SHP77 treated with DMSO at 0.1 percent for 48 hours (cell line): ENCODE measurements around the gene DOCK6.
A peak's percentile ranks its signal among the peaks of the same experiment; 100 is the strongest.

Source experiments
- DNase-seq: peaks from one replicate; lab custom pipeline; 2025; lab: John Stamatoyannopoulos, UW

Gene DOCK6

DNA sequence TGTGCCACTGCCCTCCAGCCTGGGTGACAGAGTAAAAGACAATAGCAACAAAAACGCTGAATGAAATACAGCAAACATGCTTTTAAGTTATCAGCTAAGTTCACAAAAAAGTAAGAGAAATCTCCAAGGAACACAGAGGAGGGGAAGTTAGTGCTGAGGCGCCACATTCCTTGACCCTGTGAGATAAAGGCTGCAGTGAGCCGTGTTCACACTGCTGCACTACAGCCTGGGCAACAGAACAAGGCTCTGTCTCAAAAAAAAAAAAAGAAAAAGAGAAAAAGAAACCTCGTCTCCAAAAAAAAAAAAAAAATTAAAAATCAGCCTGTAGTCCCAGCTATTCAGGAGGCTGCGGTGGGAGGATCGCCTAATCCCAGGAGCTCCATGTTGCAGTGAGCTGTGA lies 16.3 kb upstream of the DOCK6 start:
- DNase-seq: no peak

DNA sequence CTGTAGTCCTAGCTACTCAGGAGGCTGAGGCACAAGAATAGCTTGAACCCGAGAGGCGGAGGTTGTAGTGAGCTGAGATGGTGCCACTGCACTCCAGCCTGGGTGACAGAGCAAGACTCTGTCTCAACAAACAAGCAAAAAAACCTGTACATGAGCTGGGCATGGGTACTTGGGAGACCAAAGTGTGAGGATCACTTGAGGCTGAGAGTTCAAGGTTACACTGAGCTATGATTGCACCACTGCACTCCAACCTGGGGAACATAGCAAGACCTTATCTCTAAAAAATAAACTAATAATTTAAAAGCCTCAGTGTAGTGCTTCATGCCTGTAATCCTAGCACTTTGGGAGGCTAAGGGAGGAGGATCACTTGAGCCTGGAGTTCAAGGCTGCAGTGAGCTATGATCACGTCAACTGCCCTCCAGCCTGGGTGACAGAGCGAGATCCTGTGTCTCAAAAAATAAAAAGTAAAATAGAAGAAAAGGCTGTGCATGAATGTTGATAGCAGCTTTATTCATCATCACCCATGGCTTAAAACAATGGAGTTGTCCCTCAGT lies 12.3 kb upstream of the DOCK6 start:
- DNase-seq: no peak

DNA sequence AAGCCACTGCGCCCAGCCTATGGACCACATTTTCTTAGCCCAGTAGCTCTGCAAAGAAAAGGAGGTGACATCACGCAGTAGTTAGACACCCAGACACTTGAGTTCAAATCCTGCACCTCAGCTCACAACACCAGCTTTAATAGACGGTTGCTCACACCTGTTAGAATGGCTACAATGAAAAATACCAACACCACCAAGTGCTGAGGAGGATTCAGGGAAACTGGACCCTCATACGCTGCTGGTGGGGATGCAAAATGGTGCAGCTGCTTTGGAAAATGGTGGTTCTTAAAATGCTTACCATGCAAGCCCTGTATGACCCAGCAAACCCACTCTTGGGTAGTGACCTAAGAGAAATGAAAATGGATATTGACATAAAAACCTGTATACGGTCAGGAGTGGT lies 11.7 kb upstream of the DOCK6 start:
- no peak for DNase-seq

DNA sequence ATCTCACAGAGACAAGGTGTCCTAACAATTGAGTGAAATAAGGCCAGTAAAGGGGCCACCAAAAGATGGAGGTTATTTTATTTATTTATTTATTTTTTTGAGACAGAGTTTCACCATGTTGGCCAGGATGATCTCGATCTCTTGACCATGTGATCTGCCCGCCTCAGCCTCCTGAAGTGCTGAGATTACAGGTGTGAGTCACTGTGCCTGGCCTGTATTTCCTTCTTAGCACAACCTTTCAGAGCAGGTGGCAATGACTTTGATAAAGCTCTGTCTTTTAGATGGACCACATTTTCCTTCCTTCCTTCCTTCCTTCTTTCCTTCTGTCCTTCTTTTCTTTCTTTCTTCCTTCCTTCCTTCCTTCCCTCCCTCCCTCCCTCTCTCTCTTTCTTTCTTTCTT lies 11.0 kb upstream of the DOCK6 start:
- DNase-seq: no peak

DNA sequence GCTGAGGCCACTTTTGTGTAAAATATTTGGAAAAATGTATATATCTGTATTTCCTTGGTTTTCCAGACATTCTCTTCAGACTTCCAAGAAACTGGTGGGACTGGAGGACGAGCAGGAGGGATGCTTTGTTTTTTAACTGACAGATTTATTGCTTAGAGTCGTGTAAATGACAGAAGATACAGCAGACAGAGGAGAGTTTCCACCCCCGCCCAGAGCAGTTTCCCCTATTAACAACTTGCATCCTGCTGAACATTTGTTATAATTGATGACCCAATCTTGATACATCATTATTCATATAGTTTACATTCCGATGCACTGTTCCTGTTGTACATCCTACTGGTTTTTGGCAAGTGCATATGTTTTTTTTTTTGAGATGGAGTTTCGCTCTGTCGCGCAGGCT lies 7.1 kb upstream of the DOCK6 start:
- no peak for DNase-seq

DNA sequence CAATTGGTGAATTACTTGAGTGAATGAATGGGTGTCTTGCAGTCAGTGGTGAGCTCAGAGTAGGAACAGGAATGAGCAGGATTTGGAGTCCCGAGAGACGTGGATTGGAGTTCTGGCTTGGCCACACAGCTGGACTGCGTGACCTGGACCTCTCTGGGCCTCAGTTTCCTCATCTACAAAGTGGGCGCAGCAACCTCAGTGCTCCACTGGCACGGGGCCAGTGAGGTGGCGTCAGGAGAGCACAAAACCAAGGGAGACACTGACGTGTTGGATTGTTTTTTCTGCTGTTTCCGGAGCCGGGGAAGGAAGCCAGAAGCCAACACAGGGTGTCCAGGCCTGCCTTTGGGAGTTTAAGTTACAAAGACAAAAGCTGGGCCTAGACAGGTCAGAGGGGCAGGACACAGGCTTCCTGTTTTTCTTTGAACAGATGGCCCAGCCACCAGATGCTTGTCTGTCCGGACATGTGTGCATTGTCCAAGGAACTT lies 6.5 kb upstream of the DOCK6 start:
- peak; percentile 45 for DNase-seq

DNA sequence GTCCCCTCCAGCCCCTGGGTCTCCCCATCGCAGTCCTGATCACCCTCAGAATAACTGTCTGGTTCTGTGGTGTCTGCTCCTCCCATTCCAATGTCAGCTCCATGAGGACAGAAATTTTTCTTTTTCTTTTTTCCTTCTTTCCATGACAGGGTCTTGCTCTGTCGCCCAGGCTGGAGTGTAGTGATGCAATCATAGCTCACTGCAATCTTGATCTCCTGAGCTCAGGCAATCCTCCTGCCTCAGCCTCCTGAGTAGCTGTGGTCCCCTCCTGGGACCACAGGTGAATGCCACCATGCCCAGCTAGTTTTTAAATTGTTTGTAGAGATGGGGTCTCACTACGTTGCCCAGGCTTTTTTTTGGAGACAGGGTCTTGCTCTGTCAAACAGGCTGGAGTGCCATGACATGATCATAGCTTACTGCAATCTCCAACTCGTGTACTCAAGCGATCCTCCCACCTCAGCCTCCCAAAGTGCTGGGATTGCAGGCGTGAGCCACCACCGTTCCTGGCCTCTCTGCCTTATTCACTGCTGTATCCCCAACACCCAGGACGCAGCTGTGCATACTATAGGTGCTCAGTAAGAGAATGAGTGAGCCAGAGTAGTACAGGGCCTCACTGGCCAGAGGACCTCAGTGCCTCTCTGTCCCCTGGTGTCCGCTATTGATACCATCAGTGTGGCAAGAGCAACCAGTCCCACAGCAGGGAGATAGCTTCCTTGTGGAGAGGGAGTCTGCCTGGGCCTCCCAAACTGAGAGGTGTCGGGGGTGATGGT lies 5.2 kb upstream of the DOCK6 start:
- DNase-seq: no peak

DNA sequence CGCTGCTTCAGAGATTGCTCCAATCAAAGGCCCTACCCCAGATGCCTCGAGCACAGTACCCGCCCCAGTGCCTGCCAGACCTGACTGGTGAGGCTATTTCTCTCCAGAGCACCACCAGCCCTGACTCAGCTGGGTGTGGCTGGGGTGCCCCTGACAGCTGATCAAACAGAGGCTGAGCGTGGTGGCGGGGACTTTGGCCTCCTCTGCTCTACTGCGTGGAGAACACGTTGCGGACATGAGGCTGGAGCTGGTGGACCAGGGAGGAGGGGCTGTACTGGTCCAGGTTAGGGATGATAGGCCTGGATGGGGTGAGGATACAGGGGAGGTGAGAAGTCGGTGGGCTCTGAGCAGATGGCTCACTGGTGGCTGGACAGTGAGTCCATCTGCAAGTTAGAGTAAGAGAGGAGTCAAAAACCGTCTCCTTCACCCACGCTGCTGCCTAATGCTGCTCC lies 3.5 kb upstream of the DOCK6 start:
- DNase-seq: peak; percentile 70

DNA sequence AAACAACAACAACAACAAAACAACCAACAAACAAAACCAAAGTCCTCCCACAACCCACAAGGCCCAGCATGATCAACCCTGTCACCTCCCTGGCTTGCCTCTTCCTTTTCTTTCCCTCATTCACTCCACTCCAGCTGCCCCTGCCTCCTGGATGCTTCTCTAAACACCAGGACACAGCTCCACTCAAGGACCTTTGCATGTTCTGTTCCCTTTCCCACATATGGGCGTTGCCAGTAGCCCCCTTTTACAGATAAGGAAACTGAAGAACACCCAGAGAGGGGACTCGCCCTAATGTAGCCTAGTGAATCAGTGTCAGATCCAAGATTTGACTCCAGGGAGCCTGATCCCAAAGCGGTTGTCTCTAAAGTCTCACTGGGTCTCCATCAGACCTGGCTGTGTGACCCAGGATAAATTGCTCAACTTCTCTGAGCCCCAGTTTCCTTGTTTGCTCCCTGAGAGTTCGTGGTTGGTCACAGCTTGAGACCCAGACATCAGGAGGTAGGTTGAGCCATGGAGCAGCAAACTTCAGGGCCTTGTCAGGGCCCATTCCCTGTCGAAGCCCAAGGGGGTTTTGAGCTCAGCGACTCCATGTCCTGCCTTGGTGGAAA lies 3.0 kb upstream of the DOCK6 start:
- no peak for DNase-seq

DNA sequence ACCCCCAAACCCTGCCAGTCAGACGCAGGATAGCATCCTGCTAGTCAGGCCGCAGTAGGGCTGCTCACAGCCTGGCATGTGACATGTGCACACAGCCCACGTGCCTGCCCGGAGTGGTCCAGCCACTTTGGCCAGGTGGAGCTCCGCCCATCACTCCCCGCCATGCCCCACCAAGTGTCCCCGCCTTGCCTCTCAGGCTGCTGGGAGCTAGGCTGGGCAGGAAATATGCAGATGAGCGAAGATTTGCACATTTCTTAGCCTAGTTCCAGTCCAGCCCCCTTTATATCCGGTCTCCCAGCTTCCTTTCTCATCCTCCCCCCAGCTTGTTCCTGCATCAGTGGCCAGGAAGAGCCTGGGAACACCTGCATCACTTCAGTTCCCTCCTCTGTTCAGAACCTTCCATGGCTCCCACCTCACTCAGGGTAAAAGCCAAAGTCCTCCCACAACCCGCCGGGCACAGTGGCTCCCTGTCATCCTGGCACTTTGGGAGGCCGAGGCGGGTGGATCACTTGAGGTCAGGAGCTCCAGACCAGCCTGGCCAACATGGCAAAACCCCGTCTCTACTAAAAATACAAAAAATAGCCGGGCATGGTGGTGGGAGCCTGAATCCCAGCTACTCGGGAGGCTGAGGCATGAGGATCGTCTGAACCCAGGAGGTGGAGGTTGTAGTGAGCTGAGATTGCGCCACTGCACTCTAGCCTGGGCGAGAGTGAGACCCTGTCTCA lies 2.3 kb upstream of the DOCK6 start:
- DNase-seq: no peak

DNA sequence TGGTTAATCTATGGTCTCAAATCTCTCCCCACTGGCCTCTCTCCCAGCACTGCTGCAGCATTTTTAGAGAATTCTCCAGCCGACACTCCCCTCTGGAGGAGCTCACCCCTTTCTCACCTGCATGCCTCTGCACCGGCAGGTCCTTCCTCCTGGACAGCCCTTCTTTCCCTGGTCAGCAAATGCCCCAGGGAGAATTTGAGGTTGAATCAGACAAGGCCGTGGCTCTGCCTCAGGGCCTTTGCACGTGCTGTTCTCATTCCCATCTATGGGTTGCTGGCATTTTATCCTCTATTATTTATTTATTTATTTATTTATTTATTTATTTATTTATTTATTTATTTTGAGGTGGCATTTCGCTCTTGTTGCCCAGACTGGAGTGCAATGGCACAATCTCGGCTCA lies 1.4 kb upstream of the DOCK6 start:
- no peak for DNase-seq

DNA sequence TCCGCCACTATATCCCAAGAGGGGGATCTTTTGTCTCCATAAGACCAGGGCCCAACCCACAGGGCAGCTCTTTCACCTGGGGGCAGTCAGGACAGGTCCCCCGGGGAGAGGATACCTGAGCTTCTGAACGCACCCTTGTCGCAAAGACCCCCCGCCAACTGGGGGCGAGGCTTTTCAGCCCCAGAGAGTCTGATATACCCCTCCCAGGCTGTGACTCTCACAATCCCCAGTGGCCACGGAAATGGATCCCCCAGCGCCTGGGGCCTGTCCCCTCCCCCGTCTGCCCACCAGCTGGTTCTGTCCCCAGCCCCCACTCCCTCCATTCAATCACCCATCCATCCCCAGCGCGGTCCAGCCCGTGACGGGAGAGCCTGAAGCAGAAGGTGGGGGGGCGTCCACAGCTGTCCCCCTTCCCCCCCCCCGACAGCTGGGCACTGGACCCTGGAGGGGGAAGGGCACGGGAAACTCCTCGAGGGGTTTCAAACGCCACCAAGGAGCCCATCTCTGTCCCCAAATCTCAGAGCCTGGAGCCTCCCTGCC lies 823 bp downstream of the DOCK6 start:
- no peak for DNase-seq

DNA sequence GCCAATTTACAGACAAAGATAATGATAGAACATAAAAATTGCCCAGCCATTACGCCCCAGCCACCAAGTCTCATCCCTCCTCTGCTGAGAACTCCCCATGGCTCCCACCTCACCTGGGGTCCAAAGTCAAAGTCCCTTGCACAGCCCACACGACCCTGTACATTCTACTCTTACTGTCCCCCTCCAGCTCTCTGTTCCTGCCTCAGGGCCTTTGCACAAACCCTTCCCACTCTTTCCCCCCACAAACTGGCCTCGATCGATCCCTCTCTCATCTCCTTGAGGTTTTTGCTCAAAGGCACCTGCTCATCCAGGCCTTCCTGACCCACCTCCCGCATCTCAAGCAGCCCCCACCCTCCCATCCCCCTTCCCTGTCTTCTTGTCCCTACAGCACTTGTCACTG lies 1.3 kb downstream of the DOCK6 start:
- no peak for DNase-seq

DNA sequence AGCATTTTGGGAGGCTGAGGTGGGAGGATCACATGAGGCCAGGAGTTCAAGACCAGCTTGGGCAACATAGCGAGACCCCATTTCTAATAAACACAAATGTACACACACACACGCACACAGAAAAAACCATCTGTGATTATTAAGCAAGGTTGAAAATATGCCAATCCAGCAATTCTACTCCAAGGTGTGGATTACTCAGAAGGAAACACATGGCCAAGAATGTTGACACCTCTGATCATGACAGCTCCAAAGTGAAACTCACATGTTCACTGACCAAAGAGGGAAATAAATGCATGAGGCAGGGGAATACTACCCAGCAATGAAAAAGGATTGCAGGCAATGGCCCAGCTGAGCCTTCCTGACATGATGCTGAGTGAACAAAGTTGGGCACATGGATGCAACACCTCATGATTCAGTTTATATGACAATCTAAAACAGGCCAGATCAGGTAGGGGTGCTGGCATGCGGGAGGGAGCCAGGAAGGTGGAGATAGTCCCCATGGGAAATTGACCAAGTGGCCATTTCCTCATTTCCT lies 4.4 kb downstream of the DOCK6 start:
- DNase-seq: no peak

DNA sequence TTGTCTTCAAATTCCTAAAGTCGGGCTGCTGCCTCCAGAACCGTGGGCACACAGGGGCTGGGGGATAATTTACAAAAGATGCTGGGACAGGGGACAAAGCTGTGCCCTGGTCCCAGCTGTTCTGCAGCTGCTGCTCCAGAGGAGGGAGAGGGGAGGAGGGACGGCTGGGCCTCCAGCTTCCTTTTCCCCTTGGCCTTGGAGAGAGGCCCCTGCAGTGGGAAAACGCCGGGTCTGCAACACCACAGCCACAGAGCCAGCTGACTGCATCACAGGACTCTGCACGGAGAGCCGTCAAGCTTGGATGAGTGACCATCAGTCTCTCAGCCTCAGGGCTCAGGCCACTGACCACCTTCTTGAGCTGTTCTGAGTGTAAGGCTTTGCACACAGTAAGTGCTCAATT lies 6.1 kb downstream of the DOCK6 start:
- DNase-seq: no peak

DNA sequence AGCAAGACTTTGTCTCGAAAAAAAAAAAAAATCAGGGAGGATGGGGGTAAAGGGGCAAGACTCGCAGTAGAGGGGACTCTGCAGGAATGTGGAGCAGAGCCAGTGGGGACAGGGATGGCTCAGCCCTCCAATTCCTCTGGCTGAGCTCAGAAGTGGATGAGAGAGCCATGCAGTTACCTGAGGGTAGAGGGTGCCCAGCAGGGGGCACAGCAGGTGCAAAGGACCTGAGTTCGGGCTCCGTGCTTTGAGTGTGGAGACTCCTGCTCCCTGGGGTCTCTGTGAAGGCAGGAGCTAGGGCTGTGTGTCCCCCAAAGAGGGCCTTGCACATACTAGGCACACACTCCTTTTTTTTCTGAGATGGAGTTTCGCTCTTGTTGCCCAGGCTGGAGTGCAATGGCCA lies 7.7 kb downstream of the DOCK6 start:
- no peak for DNase-seq

DNA sequence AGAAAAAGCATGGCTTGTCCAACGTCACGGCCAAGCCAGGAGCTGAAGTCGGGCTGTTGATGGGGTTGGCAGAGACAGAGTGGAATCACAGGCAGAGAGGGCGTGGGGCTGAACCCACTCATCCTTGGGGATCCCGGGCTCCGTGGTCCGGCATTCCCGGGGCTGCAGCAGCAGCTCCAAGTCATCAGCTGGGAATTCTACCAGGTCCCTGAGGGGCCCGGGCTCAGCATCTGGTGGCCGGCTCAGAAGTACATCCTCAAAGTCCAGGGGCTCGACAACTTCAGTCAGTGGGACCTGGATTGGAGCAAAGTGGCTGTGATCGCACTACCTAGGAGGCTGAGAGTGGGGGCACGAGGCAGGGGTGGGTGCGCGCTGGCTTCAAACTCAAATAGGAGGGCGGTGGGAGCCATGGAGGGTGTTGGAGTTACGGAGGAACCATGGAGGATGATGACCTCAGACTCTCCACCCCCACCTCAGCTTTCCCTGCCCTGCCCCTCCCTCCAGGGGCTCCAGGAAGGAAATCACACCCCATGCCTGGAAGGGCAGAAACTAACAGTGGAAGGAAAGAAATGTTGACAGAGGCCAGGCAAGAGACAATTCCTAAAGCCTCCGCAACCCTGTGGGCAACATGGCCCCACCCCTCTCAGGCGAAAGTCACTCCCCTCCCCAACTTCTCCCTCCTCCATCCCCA lies 9.5 kb downstream of the DOCK6 start:
- no peak for DNase-seq

DNA sequence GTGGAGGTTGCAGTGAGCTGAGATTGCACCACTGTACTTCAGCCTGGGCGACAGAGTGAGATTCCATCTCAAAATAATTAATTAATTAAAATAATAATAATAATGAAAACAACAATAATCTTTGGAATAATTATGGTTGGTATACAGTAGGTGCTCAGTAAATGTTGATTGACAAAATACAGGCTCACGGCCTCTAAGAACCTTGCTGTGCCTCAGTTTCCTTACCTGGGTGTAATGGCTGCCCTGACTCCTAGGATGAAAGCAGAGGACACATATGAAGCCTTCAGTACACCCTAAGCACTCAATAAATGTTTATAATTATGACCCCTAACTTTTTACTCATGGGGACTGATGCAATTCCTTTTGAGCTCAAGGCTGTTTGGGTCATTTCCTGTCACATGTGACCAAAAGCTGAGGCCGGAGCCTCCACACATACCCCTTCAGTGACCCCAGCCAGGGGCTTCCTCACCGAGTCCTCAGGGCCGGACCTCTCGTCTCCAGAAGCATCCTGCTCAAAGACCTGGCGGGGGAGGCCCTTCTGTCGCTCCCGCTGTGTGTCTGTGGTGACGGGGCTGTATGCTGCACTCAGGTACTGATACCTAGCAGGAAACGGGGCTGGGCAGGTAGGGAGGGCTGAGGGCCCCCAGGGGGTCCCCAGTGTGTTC lies 10.5 kb downstream of the DOCK6 start:
- DNase-seq: no peak

DNA sequence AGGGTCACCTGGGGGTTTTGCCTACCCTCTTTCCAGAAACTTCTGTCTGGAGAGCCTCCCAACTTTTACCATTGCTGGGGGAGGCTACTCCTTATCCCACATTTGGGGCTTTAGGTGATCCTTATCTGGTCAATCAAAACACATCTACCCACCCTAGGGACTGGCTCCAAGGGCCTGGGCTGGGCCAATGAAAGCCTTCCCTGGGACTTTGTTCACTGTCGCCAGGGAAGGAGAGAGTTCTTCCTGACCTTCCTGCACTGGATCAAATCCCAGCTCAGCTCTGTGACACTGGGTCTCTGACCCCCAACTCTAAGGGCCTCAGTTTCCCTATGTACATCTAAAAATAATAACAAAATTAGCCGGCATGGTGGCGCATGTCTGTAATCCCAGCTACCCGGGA lies 11.1 kb downstream of the DOCK6 start:
- no peak for DNase-seq

DNA sequence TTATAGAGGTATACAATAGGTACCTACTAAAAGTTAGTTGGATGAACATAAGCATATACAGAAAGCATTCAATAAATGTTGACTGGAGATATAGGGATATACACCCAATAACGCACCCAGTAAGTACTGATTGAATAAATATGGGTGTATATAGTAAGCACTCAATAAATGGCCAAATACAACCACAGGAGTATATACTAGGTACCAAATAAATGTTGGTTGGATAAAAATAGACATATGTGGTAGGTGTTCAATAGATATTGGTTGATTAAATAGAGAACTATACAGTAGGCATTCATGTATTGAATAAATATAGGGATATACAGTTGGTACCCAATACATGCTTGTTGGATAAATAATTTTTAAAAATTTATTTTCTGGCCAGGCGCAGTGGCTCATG lies 13.5 kb downstream of the DOCK6 start:
- no peak for DNase-seq

DNA sequence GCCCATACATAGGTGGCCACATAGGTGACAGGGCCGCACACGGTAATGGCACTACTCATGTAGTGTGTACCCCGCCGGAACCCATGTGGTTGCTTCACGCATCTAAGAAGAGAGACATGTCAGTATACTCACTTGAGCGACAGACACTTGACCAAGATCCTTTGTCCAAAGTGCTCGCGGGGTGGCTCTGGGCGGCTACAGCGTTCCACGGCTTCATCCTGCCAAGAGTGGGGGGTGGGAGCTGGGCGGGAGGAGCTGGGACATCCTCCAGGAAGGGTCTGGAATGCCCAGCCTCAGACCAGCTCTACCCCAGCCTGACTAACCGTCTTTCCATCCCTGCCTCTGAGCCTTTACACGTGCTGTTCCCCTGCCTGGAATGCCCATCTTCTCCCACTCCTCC lies 14.4 kb downstream of the DOCK6 start:
- DNase-seq: no peak
